GM21423 (cell line): ENCODE results near the gene PPP1R27.

Experiments
- ATAC-seq: cut with Tn5 transposase; IDR thresholded peaks from one replicate; pipeline ENCODE4 v1.9.1; 2021; ENCODE audit warnings: mild to moderate bottlenecking, moderate library complexity; ENCODE audit not compliant: unreplicated experiment

Gene PPP1R27

DNA sequence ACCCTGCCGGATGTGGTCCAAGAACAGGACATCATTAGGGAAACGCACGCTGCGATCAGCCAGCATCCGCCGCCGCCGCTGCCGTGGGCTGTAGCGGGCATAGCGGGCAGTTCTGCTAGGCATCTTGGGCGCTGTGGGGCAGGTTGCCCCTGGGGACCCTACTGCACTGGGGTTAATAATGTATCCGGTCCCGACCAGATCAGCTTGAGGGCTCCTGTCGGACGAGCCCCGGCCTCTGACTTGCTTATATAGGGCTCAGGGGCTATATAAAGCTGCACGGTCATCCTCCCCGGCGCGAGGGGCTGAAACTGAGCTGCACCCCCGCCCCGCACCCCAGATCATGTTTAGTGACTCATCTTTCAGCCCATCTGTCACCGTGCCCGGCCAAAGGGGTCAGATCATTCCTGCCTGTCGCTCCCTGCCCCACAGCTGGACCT is at the start of gene PPP1R27:
TSS of gene PPP1R27 (minus strand) at position 220 of the 437 bp plus-strand sequence. CDS start at position 123, 97 bp downstream.
- no peak for ATAC-seq

- ATAC-seq: no peak
Observed at GRCh38 chr17:81884520-81884919, 49.7 kb upstream of the PPP1R27 start.

DNA sequence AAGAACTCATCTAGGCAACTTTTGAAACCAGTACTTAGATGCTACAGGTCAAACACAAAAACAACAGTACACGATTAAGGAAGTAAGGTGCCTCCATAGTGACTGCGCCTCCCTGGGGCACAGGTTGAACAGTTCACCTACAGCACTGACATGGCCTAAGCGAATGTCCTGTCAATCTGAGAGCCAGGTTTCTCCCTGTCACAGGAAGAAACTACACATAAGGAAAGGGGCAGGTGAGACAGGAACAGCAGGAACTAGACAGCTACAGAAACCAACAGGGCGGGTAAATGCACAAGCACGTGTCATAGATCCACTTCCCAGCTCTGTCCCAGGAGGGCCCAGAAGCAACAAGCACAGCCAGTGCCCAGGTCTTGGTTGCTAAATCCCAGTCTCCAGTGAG is 44.3 kb upstream of the PPP1R27 start:
- no peak for ATAC-seq

DNA sequence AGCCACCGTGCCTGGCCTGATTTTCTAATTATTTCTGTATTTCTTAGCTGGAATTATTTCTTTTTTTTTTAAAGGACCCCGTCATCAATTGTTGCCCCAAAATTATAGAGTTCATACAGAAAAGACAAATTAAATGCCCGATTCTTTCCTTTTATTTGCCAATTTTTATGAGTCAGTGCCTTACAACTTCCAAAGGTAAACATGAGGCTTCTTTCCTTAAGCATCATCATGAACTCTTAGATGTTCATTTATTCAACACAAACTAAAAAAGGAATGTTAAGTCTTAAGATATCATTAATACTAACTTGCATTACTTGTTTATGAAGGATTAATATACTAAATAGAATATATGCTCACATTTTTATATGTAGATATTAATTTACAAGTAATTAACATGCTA is 43.4 kb upstream of the PPP1R27 start:
- no peak for ATAC-seq

- ATAC-seq: no peak
Observed at GRCh38 chr17:81877569-81877968, 42.7 kb upstream of the PPP1R27 start.

DNA sequence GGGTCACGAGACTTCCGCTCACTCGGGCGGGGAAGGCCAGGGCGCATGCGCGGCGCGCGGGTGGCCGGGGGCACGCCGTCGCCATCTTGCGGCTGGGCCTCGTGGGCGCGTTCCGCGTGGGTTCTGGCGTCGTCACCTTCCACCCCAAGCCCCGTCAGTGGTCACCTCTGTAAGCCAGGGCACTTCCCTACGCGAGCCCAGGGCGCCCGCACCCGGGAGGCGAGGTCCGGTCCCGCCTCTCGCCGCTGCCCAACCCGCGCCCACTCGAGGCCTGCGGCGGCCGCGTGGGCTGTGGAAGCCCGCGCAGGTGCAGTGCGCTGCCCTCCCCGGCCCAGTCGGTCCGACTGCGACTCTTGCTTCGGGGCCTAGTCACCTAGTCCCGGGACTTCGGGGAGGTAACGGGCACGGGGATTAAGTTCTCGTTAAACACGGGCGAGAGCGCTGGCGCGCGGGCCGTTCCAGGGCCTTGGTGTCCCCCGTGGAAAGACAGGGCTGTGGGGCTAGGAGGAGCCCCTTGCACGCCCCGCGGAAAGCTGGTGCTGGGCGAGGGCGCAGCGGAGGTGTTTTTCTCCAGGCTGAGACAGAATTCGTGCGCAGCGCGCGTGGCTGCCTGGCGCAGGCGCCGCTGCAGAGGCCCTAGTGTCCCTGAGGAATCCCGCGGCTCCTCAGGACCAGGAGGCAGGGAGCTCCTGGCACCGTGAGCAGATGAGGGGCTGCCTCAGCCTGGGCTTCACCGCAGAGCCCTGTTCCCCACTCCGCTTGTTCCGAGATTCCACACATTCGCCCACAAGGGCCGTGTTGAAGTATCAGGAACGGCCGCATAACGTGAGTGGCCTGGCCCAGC is 36.8 kb upstream of the PPP1R27 start:
- ATAC-seq: peak; percentile 52

DNA sequence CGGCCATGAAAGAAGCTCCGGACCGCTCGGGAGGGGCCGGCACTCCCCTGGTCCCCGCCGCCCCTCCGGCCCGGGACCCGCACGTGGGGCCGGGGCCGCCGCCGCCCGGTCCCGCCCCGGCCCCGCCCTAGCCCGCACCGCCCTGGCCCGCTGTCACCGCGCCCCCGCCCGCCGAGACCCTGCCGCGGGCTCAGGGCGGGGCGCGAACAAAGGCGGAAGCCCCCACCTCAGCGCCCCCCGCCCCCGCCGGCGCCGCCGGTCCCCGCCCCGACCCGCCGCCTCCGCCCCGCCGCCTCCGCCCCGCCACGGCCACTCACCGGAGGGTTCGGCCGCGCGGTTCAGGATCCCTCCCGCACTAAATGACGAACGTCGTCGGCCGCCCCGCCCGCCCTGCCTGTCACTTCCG is 36.1 kb upstream of the PPP1R27 start, which contains the start of gene ARHGDIA:
TSS of gene ARHGDIA (minus strand) at position 357 of the 406 bp plus-strand sequence. CDS start 1,407 bp downstream, outside the sequence.
- ATAC-seq: peak; percentile 6

DNA sequence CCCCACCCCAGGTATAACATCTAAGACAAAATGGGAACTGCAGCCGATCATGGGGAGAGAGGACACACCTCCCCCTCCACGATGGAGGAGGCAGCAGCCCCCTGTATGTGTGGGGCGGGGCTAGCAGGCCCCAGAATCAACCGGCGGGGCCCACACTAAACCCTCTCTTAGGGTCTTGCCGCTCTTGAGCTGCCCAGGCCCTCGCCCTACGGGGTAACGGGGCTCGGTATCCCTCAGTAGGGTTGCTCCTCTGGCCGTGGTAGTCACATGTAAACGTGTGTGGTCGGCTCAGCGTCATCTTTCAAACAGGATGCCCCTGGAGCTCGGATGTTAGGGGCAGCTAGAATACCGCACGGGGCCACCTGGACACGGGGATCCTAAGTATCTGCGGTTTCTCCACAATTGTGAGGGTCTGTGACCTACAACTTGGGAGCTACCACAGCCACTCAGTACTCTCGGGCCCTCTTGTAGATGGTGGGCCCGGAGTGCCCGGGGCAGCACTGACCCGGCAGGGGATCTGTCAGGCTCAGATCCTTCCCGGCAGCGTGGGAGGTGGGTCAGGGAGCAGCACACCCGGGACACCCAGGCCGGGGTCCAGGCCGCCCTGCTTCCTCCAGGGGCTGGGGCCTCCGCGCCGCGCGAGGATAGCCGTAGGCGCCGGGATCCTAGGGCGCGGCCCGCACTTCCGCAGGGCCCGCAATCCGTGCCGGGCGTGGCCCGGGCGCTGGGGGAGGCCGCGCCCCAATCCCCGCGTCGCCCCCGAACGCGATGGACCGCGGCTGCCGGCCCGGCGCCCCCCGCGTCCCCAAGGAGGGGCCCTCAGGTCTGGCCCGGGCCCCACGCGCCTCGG is 35.5 kb upstream of the PPP1R27 start:
- no peak for ATAC-seq

DNA sequence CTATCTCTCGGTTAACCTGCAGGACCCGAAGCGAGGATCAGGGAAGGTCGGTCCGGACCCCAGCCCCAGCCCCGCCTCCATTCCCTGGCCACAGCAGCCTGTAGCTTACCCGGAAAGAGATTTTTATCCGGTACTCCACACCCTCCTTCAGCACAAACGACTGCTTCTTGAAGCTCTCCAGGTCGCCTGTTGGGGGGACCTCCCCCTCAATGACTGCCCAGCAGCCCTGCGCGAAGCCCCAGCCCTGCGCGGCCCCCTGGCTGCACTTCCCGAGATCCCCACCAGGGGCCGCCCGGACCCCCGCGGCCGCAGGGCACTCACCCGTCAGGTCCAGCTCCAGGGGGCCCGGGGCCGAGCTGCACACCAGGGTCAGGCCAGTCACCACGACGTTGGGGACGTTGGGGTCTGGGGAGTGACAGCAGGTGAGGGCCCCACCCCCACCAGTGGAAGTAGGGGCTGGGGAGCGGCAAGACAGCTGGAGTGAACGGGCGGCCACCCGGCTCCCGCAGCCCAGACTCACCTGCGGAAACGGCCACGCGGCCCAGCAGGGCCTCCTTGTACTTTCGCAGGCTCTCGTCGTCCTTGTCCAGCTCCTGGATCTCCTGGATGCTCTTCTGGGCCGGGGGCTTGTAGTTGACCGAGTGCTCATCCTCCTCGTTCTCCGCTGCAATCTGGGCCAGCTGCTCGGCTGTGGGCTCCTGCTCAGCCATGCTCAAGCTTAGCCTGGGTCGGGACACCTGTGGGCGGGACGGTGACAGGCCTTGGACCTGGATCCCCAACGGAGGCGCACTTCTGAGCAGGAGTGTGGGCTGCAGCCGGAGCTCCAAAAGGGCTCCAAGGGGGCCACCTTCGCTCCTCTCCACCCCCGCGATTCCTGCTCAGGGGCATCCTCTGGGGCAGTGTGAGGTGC is 34.6 kb upstream of the PPP1R27 start:
- no peak for ATAC-seq

DNA sequence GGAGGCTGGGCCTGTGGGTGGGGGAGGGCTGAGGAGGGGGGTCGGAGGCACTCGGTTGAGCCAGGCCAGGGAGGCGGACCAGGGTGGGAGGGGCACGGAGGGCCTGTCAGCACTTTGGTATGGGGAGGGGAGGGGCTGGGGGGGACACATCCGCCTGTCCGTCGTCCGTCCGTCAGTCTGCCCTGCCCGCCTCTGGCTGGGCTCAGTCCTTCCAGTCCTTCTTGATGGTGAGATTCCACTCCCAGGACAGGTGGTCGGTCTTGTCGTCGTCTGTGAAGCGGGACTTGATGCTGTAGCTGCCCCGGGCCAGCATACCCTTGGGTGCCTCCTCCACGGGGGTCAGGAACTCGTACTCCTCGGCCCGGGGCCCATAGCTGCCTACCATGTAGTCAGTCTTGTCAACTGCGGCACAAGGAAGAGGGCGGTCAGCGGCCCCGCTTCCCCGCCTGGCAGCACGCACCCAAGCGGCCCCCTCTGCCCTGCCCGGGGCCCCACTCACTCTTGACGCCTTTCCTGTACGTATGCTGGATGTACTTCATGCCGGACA is 33.9 kb upstream of the PPP1R27 start:
- no peak for ATAC-seq

- no peak for ATAC-seq
Observed at GRCh38 chr17:81867991-81868673, 33.3 kb upstream of the PPP1R27 start.

DNA sequence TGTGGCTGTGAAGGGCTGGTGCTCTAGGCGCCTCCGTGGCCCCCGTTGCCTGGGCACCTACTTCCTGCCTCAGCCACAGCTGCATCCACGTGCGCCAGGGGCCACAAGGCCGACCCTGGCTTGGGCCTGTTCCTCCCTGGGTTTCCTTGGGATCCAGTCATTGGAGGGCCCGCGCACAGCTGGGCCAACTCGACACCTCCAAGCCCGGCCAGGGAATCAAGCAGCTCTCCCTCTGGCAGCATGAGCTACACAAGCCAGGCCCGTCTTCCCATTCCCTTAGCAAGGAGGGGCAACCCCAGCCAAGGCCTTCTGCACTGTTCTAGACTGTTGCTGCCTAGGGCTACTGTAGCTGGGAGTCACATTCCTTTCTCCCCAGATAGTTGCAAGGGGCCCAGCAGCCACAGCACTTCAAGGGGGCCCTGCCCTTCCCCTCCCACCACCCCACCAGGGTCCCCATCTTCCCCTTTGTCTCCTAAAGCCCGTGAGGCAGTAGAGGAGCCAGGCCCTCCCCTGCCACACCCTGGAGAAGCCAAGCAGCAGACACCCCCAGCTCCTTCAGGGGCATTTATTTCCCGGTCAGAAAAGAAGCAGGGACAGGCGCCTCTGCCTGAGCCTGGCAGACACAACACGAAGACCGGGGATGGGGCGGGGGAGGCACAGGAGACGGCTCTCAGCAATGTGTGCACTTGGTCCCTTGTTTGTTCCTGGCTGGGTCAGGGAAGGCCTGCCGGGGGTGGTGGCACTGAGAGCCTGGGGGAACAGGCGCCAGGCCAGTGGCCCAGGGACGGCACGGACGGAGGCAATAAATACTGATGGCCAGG is 32.5 kb upstream of the PPP1R27 start:
- no peak for ATAC-seq

DNA sequence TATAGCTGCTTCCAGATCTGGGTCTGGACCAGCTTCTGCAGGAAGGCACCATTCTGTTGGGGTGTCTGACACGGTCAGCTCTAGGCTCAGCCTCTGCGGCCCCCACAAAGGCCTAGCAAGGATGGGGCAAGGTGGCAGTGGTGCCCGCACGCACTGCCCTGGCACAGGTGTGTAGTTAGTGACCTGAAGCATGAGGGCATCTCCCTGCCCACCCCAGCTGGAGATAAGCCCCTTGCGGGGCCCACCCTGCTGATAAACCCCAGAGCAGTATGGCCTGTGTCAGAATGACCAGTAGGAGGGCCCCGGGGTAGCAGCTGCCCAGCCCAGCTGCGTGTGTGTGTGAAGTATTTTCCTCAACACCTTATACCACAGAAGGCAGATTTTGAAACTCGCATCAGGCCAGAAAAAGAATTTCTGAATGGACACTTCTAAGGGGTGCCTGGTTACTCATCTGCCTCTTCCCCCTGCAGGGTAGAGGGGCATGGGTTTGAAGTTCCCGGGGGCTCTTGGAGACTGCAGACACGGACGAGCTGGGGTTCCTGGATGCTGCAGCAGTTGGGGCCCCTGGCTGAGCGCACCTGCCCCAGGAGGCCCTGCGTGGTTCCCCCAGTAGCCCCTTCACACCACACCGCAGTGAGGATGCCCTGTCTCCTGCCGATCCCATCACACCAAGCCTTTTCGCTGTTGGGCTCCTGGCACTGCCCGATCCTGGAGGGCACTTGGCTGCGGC is 31.8 kb upstream of the PPP1R27 start:
- ATAC-seq: no peak

DNA sequence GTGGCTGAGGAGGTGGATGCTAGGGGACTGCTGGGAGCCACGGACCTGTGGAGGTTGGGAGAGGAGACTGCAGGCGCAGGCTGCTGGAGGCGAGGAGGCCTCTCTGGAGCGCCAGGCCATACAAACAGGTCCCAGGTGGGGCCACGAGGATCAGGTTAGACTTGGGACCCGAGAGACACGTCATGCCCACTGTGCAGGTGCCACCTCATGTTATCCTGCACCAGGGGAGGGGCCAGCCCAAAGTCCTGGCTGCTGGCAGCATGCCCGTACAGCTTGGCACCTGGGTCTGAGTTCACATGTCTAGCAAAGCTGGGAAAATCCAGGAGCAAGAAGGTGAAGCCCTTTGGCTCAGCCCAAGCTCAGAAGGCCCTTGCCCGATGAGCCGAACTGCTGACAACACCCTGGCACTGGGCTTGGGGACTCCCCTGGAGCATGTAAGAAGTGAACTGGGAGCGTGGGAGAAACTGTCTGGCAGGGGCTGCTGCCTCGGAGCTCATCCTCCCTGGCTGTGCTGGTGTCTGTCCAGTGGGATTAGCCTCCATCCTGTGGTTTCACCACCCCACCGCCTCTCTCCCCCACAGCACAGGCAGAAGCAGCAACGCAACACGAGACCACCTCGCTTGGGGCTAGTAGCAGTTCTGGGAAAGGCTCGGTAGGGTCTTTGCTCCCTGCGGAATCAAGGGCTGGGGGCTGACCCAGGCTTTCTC is 31.0 kb upstream of the PPP1R27 start:
- no peak for ATAC-seq

- ATAC-seq: no peak
Observed at GRCh38 chr17:81865358-81865732, 30.5 kb upstream of the PPP1R27 start.

DNA sequence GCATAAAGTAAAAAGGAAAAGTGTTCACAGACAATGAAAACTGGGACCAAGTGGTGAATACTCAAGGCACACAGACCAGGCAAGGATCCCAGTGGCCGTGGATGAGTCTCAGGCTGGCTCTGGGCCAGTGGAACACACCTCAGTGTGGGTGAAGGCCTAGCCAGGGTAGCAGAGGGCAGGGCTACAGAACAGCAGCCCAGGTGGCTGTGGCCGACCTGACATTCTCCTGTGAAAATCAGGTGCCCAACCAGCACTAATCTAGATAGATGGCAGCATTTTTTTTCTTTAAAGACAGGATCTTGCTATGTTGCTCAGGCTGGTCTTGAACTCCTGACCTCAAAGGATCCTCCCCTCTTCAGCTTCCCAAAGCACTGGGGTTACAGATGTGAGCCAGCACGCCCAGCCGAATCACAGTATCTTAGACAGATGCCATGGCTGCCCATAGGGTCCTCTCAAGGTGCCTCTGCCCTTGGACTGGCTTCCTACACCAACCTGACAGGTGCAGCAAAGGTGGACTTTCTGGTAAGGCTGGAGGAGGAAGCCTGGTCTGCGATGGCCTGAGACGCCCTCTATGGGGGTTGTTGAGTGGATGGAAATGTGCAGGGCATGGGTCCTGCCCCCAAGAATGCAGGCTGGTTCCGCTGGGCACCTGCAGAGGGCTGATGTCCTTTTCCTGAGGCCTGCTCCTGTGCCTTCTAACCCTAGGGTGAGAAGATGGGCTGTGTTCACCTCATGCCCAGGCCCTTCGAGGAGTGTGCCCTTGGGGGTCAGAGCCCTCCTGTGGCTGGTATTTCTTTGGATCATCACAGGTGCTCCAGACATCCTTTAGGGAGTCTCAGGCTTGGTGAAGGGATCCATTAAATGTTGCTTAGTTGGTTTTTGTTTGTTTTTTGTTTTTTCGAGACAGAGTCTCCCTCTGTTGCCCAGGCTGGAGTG is 29.3 kb upstream of the PPP1R27 start:
- no peak for ATAC-seq
